Lower lobe of right lung (tissue), 2 donors: Measurements from ENCODE around the gene DBF4B. TPM values are rescaled to one million over a fixed set of nuclear protein-coding genes. Genes with fewer than 3 reads are reported as not detected.

Experiments
- ATAC-seq, 2 donors: fragments of 200-7000 bp; cut with Tn5 transposase; one replicate each; pipeline ENCODE4 v1.9.1; 2020 to 2022; ENCODE audit warnings: mild to moderate bottlenecking in 2 of 2, moderate library complexity in 2 of 2
- DNase-seq: peaks from one replicate; pipeline ENCODE4 v3.0.0-alpha.2; 2020
- H3K27ac ChIP-seq: fragments of 200-600 bp; one replicate; pipeline ENCODE4 v1.8.0; 2022
- H3K27me3 ChIP-seq: fragments of 200-600 bp; one replicate; pipeline ENCODE4 v1.8.0; 2022; ENCODE audit warnings: low read depth
- H3K36me3 ChIP-seq: fragments of 200-600 bp; one replicate; pipeline ENCODE4 v1.8.0; 2022; ENCODE audit warnings: mild to moderate bottlenecking
- H3K4me1 ChIP-seq: fragments of 200-600 bp; one replicate; pipeline ENCODE4 v1.8.0; 2022
- H3K4me3 ChIP-seq: fragments of 200-600 bp; one replicate; pipeline ENCODE4 v1.8.0; 2022; ENCODE audit warnings: mild to moderate bottlenecking
- H3K9me3 ChIP-seq: fragments of 200-600 bp; one replicate; pipeline ENCODE4 v1.8.0; 2022
- CTCF ChIP-seq: fragments of 200-600 bp; IDR thresholded peaks from one replicate; pipeline ENCODE4 v1.8.0; 2022; ENCODE audit warnings: antibody characterized with exemption, mild to moderate bottlenecking
- intact Hi-C: fragments of 100-400 bp; cut with DNase I; formaldehyde crosslinking; loops from one replicate; pipeline ENCODE4 v1.11.0; 2022
- total RNA-seq: library from RNA; stranded (reverse); fragmentation: NEBNext Ultra II Directional; extraction: Animal tissue kit (Norgen Biotek cat#: 25700); gene quantifications from one replicate; pipeline ENCODE4 v1.2.1, GENCODE V29; 2021
- donor health status: DM: no; HTN: yes; CAD: no; lungs with severe emphysema.

DBF4B gene
- total RNA-seq, 1 donor from 2014 or later = 6.8 TPM

- H3K9me3 ChIP-seq = no peaks in the 10 kb centered on the region
- no peak for DNase-seq
- no peaks in the 10 kb centered on the region for H3K36me3 ChIP-seq
- intact Hi-C loops = loop anchor here (5.0 kb wide), 1 partner anchor 75 kb away; no protein-coding TSS in a partner anchor
- H3K4me3 ChIP-seq = no peak overlapping the region
- no peak for ATAC-seq
- H3K27me3 ChIP-seq = peaks cover 10% of the 10 kb centered on the region
- peaks cover 41% of the 10 kb centered on the region for H3K4me1 ChIP-seq
- H3K27ac ChIP-seq = peak overlapping the region; percentile 64
- no peak for TF ChIP-seq CTCF
These were observed 73.9 kb downstream of the DBF4B start for GRCh38 chr17:44782326-44782850.

- TF ChIP-seq CTCF = no peak
- peak; percentile 73 to 80 for ATAC-seq
- Histone ChIP-seq H3K4me1 (peaks cover 32% of the 10 kb centered on the region), H3K9me3 (no peaks in the 10 kb centered on the region), H3K36me3 (no peaks in the 10 kb centered on the region), H3K27ac (no peak overlapping the region), H3K27me3 (no peaks in the 10 kb centered on the region), H3K4me3 (no peak overlapping the region)
- DNase-seq = no peak
- intact Hi-C loops = no loop called here
These were observed 77.5 kb downstream of the DBF4B start for GRCh38 chr17:44785921-44786320.

GRCh38 chr17:44786551-44787081 lies 78.2 kb downstream of the DBF4B start:
- DNase-seq (no peak), ATAC-seq (peak; percentile 47 to 62)
- Histone ChIP-seq H3K27me3 (no peaks in the 10 kb centered on the region), H3K36me3 (no peaks in the 10 kb centered on the region), H3K4me3 (no peak overlapping the region), H3K4me1 (peaks cover 25% of the 10 kb centered on the region), H3K27ac (no peak overlapping the region), H3K9me3 (no peaks in the 10 kb centered on the region)
- intact Hi-C loops = no loop called here
- TF ChIP-seq CTCF = no peak

GRCh38 chr17:44787271-44787940 lies 78.9 kb downstream of the DBF4B start:
- no peaks in the 10 kb centered on the region for H3K36me3 ChIP-seq
- H3K4me3 ChIP-seq = no peak overlapping the region
- intact Hi-C loops = no loop called here
- TF ChIP-seq CTCF = no peak
- H3K4me1 ChIP-seq = peaks cover 22% of the 10 kb centered on the region
- no peaks in the 10 kb centered on the region for H3K27me3 ChIP-seq
- no peak for DNase-seq
- ATAC-seq = peak in 1 of 2 donors; percentile 13
- no peak overlapping the region for H3K27ac ChIP-seq
- H3K9me3 ChIP-seq = no peaks in the 10 kb centered on the region

- Histone ChIP-seq H3K4me1 (peaks cover 18% of the 10 kb centered on the region), H3K36me3 (no peaks in the 10 kb centered on the region), H3K27ac (no peak overlapping the region), H3K4me3 (no peak overlapping the region), H3K9me3 (no peaks in the 10 kb centered on the region), H3K27me3 (no peaks in the 10 kb centered on the region)
- DNase-seq = no peak
- no peak for ATAC-seq
- TF ChIP-seq CTCF = no peak
- intact Hi-C loops = no loop called here
These were observed 79.7 kb downstream of the DBF4B start for GRCh38 chr17:44788139-44788538.
